CD4-positive, alpha-beta T cell treated with Interleukin-4 for 1 hour (primary cell): ENCODE measurements around the gene ALPL.

ENCODE experiments used
- DNase-seq, 2 donors: peaks; one replicate each; pipeline ENCODE4 v3.0.0-alpha.2; 2020 to 2022

ALPL gene

GRCh38 chr1:21604208-21604957 is 95.2 kb downstream of the ALPL start:
- DNase-seq: no peak

- no peak for DNase-seq
Measured at GRCh38 chr1:21605012-21605715, 95.9 kb downstream of the ALPL start.

- DNase-seq: no peak
Measured at GRCh38 chr1:21605964-21606705, 96.9 kb downstream of the ALPL start.

GRCh38 chr1:21607549-21608529 is 98.6 kb downstream of the ALPL start:
- peak; percentile 33 to 61 for DNase-seq

GRCh38 chr1:21608798-21609197 is 99.6 kb downstream of the ALPL start:
- no peak for DNase-seq

GRCh38 chr1:21610027-21610426 is 100.8 kb downstream of the ALPL start:
- DNase-seq: no peak

GRCh38 chr1:21610989-21611785 is 102.0 kb downstream of the ALPL start:
- no peak for DNase-seq

- DNase-seq: no peak
Measured at GRCh38 chr1:21612057-21612456, 102.8 kb downstream of the ALPL start.

- no peak for DNase-seq
Measured at GRCh38 chr1:21613072-21613867, 104.0 kb downstream of the ALPL start.

GRCh38 chr1:21614419-21615115 is 105.3 kb downstream of the ALPL start:
- DNase-seq: no peak

GRCh38 chr1:21616372-21616771 is 107.1 kb downstream of the ALPL start:
- DNase-seq: no peak

- DNase-seq: no peak
Measured at GRCh38 chr1:21617126-21617738, 108.0 kb downstream of the ALPL start.

- DNase-seq: no peak
Measured at GRCh38 chr1:21618059-21618458, 108.8 kb downstream of the ALPL start.

GRCh38 chr1:21618561-21619374 is 109.5 kb downstream of the ALPL start:
- DNase-seq: no peak

GRCh38 chr1:21619375-21619947 is 110.2 kb downstream of the ALPL start:
- no peak for DNase-seq

GRCh38 chr1:21620011-21620410 is 110.8 kb downstream of the ALPL start:
- no peak for DNase-seq

- DNase-seq: no peak
Measured at GRCh38 chr1:21620496-21620895, 111.3 kb downstream of the ALPL start.

- no peak for DNase-seq
Measured at GRCh38 chr1:21621051-21621450, 111.8 kb downstream of the ALPL start.
